Activated CD8-positive, alpha-beta memory T cell treated with anti-CD3 and anti-CD28 coated beads for 48 hours (primary cell): ENCODE results near the gene RSBN1L.

Experiments used
- DNase-seq, 3 experiments: peaks; one replicate each; pipeline ENCODE4 v3.0.0-alpha.2; 2020; ENCODE audit warnings: low read depth in 2 of 3, low spot score in 2 of 3

RSBN1L gene

GRCh38 chr7:77727936-77728701 lies 31.9 kb downstream of the RSBN1L start:
- no peak for DNase-seq

DNA sequence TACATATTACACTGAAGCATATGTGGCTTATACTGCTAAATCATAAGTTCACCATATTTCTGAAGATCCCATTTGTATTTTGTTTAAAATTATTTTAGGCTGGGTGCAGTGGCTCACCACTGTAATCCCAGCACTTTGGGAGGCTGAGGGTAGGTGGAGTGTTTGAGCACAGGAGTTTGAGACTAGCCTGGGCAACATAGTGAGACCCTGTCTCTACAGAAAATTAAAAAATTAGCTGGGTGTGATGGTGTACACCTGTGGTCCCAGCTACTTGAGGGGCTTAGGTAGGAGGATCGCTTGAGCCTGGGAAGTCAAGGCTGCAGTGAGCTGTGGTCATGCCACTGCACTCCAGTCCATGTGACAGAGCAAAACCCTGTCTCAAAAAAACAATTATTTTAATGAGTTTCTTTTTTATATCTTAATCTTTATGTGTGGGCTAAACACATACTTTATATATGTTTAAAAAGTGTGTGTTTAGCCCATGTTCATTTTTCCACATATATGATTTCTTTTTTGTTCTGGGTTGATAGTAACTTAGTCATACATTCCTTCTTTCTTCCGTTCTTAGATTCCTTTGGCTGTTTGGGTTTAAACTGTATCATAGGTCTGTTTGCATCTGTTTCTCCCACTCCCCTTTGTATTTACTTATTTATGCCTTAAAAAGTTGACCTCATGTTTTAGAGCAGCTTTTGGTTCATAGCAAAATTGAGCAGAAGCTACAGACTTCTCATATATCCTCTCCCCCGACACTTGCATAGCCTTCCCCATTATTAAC lies 33.5 kb downstream of the RSBN1L start:
- no peak for DNase-seq

DNA sequence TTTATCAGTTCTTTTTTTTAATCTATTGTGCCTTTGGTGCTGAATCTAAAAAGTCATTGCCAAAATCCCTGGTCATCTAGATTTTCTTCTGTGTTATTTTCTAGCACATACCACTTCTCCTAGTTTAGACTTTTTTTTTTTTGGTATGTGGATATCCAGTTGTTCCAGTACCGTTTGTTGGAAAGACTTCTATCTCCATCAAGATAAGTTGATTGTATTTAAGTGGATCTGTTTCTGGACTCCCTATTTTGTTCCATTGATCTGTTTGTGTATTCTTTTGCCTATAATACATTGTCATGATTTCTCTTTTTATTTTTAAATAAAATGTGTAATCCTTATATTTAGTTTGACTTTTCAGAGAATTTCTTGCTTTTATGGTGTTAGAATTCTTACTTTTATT lies 35.5 kb downstream of the RSBN1L start:
- DNase-seq = no peak

GRCh38 chr7:77734659-77735421 lies 38.6 kb downstream of the RSBN1L start:
- DNase-seq = no peak

GRCh38 chr7:77735457-77735856 lies 39.2 kb downstream of the RSBN1L start:
- DNase-seq = no peak

- DNase-seq = no peak
Measured at GRCh38 chr7:77736991-77737390, 40.7 kb downstream of the RSBN1L start.

DNA sequence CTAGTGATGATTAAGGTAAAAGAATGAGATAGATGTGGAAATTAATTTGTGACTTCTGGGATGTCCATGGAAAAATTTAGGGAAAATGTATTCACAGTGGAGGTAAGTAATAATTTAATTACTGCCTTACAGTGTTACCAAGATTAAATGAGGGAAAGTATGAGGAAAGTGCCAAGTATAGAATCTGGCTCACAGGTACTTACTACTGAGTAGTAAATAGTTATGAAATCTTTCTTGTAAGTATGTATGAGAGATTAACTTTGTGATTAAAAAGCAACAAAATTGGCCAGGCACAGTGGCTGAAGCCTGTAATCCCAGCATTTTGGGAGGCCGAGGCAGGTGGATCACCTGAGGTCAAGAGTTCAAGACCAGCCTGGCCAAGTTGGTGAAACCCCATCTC lies 42.1 kb downstream of the RSBN1L start:
- no peak for DNase-seq

DNA sequence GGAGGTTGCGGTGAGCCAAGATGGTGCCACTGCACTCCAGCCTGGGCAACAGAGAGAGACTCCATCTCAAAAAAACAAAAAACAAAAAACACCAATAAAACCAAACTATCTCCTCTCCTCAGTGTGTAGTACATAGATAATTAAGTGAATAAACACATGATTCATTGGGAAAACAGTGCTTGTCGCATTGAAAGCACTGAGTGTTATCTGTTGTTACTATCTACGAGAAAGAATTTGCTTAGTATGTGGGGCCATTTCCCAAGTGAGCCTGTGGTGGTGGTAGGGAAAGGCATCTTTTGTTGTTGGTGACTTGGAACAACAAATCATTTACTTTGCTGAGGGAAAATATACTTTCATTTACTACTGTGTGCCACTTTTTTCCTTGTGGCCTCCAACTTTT lies 42.6 kb downstream of the RSBN1L start:
- DNase-seq = no peak

DNA sequence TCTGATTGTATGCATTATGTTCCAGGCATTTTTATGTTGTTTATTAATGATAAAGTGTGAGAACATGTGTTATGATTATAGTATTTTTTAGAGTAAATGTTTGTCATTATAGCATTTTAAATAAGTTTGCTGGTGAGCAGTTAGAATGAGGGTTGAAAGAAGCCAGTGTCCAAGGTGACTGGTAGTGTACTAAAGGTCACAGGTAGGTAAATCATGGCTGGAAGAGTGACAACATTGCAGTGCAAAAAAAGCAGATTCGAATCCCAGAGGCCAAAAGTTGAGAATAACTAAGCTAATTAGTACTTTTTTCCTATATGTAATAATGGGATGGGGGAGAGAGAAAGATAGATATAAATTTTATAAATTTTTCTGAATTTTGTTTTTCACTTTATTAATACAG lies 44.0 kb downstream of the RSBN1L start:
- no peak for DNase-seq

DNA sequence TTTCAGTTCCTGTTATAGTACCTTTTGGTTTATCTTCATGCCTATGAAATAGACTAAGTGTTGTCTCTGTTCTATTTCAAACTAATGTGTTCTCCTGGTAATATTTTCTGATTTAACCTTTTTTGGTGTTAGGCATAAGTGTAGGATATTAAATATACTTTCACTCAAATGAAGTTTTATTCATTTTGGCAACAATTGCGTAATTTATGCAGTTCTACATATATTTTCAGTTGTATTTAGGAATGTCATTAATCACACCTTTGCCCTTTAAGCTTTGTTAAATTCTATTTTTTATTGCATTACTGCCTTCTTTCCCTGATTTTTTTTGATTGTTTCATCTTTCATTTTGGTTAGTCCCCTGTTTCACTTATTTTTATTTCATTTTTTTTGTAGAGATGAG lies 47.3 kb downstream of the RSBN1L start:
- DNase-seq = no peak

DNA sequence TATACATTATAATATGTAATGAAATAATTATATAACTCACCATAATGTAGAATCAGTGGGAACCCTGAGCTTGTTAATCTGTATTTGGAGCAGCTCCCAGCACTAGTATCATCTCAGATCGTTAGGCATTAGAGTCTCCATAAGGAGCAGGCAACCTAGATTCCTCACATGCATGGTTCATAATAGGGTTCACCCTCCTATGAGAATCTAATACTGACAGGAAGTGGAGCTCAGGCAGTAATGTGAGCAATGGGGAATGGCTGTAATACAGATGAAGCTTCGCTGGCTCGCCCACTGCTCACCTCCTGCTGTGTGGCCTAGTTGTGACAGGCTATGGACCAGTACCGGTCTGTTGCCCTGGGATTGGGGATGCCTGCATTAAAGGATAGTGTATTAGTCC lies 49.5 kb downstream of the RSBN1L start:
- DNase-seq = no peak

DNA sequence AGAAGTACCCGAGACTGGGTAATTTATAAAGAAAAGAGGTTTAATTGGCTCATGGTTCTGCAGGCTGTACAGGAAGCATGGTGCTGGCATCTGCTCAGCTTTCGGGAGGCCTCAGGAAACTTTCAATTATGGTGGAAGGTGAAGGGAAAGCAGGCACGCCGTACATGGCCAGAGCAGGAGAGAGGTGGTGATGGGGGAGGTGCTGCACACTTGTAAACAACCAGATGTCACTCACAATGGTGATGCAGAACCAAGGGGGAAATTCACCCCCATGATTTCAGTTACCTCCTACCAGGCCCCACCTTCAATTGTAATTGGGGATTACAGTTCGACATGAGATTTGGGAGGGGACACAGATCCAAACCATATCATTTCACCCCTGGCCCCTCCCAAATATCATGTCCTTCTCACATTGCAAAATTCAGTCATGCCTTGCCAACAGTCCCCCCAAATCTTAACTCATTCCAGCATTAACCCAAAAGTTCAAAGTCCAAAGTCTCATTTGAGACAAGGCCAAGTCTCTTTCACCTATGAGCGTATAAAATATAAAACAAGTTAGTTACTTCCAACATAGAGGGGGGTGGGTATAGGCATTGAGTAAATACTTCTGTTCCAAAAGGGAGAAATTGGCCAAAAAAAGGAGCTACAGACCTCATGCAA lies 50.0 kb downstream of the RSBN1L start:
- no peak for DNase-seq

DNA sequence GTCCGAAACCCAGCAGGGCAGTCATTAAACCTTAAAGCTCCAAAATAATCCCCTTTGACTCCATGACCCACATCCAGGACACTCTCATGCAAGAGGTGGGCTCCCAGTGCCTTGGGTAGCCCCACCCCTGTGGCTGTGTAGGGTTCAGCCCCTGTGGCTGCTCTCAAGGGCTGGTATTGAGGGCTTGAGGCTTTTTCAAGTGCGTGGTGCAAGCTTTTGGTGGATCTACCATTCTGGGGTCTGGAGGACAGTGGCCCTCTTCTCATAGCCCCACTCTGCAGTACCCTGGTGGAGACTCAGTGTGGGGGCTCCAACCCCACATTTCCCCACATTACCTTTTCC lies 50.5 kb downstream of the RSBN1L start:
- no peak for DNase-seq

GRCh38 chr7:77747178-77747577 lies 50.9 kb downstream of the RSBN1L start:
- DNase-seq = no peak

DNA sequence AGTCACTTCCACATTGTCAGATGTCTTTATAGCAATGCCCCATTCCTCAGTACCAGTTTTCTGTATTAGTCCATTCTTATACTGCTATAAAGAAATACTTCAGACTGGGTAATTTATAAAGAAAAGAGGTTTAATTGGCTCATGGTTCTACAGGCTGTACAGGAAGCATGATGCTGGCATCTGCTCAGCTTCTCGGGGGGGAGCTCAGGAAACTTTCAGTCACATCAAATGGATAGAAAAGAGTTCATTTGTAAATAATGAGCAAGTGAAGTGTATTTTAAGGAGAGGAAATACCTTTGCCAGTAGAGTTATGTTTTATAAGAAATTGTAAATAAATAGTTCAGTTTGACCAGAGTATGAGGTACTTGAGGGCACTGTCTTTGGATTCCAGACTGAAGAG lies 51.5 kb downstream of the RSBN1L start:
- DNase-seq = no peak

DNA sequence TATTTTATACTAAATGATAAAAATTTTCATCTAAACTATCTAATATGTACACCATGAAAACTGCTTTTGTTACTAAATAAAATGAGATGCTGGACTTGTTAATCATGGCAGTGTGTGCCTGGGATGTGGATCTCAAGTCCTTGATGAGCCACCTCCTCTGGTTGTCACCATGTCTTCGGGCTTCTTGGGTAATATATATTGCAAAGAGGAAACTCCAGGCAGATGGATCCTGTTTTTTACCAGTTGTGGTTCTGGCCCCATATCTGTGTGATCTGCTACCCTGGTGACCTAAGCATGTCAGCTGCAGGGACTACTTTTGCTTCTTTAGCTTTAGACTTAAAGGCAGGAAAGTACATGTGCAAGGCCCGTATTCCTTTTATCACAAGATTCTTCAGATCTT lies 55.8 kb downstream of the RSBN1L start:
- no peak for DNase-seq

DNA sequence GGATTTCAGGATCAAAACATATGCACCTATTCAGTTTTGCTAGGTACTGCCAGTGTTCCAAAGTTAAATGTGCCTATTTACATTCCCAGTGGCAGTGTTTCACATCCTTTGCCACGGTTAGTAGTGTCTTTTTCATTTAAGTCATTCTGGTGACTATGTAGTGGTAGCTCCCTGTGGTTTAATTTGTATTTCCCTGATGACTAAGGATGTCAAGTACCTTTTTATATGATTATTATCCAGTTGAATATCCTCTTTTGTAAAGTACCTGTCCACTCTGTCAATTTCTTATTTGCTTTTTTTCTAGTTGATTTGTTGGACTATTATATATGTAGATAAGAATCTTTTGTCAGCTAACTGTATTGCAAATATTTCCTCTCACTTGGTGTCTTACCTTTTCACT lies 56.9 kb downstream of the RSBN1L start:
- DNase-seq = no peak

DNA sequence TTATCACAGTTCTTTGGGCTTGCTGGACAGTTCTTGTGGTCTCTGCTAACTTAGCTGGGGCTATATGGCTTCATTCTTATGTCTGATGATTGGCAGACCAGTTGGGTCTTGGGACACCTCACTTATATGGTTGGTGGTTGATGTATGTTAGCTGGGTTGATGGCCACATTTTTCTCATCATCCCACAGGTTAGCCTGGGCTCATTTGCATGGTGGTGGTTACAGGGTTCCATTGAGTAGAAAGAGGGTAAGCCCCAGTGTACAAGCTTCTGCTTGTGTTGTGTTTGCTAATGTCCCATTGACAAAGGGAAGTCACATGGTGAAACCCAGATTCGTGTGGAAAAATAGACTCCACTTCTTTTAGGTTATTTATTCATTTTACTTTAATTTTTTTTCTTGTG lies 61.3 kb downstream of the RSBN1L start:
- DNase-seq = no peak

GRCh38 chr7:77759294-77759889 lies 63.1 kb downstream of the RSBN1L start:
- peak in 1 of 3 experiments; percentile 58 for DNase-seq

DNA sequence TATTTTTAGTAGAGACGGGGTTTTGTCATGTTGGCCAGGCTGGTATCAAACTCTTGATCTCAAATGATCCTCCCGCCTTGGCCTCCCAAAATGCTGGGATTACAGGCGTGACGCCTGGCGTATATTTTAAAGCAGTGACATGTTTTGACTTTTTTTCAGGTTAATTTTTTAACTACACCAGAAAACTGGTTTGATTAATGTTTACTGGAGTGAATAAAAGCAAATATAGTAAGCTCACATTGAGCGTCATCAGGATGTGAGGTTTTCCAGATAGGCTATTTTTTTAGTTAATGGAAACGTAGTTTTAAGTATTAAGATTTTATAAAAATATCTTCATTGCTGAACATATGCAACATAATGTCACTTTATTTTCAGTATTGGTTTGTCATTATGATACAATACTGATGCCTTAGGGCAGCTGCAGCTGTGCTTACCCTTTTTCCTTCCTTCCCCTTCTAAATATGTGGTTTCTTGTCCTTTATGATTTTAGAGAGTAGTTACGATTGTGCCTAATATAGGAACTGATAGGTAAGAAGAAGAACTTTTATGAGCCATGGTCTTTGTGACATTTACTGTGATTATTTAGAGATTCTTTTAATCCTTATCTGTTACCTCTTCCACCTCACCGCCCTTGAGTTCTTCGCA lies 64.7 kb downstream of the RSBN1L start:
- DNase-seq = no peak

- DNase-seq = no peak
Measured at GRCh38 chr7:77765481-77765880, 69.2 kb downstream of the RSBN1L start.
